Activated naive CD4-positive, alpha-beta T cell treated with anti-CD3 and anti-CD28 coated beads, Interleukin-2, amount 50 U/mL, for 16 hours (primary cell): ENCODE results near the gene CHD6.

Source experiments
- DNase-seq: peaks from one replicate; pipeline ENCODE4 v3.0.0-alpha.2; 2020

CHD6 gene

GRCh38 chr20:41617902-41618806 lies at the start of gene CHD6:
Gene CHD6, minus strand, starts transcription at chr20:41618377. Its CDS starts 67,040 bp downstream, at chr20:41551337.
- DNase-seq: peak; percentile 99

- no peak for DNase-seq
Observed at GRCh38 chr20:41664584-41664983, 46.4 kb upstream of the CHD6 start.

GRCh38 chr20:41657655-41658054 lies 39.5 kb upstream of the CHD6 start:
- DNase-seq: no peak

- no peak for DNase-seq
Observed at GRCh38 chr20:41655962-41656618, 37.9 kb upstream of the CHD6 start.

- no peak for DNase-seq
Observed at GRCh38 chr20:41654884-41655283, 36.7 kb upstream of the CHD6 start.

GRCh38 chr20:41654292-41654691 lies 36.1 kb upstream of the CHD6 start:
- DNase-seq: no peak

- no peak for DNase-seq
Observed at GRCh38 chr20:41650231-41650948, 32.2 kb upstream of the CHD6 start.

- DNase-seq: no peak
Observed at GRCh38 chr20:41649489-41649888, 31.3 kb upstream of the CHD6 start.

- DNase-seq: no peak
Observed at GRCh38 chr20:41645372-41645771, 27.2 kb upstream of the CHD6 start.

GRCh38 chr20:41643504-41643938 lies 25.3 kb upstream of the CHD6 start:
- no peak for DNase-seq

- no peak for DNase-seq
Observed at GRCh38 chr20:41639630-41640029, 21.5 kb upstream of the CHD6 start.

GRCh38 chr20:41638456-41638855 lies 20.3 kb upstream of the CHD6 start:
- no peak for DNase-seq

GRCh38 chr20:41635158-41635557 lies 17.0 kb upstream of the CHD6 start:
- DNase-seq: no peak

GRCh38 chr20:41632896-41633295 lies 14.7 kb upstream of the CHD6 start:
- DNase-seq: no peak

- no peak for DNase-seq
Observed at GRCh38 chr20:41631826-41632225, 13.6 kb upstream of the CHD6 start.

- DNase-seq: no peak
Observed at GRCh38 chr20:41630846-41631245, 12.7 kb upstream of the CHD6 start.

- no peak for DNase-seq
Observed at GRCh38 chr20:41627611-41628244, 9.6 kb upstream of the CHD6 start.

GRCh38 chr20:41627001-41627495 lies 8.9 kb upstream of the CHD6 start:
- no peak for DNase-seq

- no peak for DNase-seq
Observed at GRCh38 chr20:41623625-41624375, 5.6 kb upstream of the CHD6 start.

- DNase-seq: no peak
Observed at GRCh38 chr20:41622584-41622983, 4.4 kb upstream of the CHD6 start.

- no peak for DNase-seq
Observed at GRCh38 chr20:41621971-41622370, 3.8 kb upstream of the CHD6 start.

- DNase-seq: no peak
Observed at GRCh38 chr20:41621421-41621820, 3.2 kb upstream of the CHD6 start.
